Measurements from ENCODE around the gene PRELID1. TPM values are rescaled to one million over a fixed set of nuclear protein-coding genes. Genes with fewer than 3 reads are reported as not detected.
"Not testable (repeated sequence)": the region's sequence is repeated elsewhere in the genome, so short reads cannot be mapped to it uniquely, and the experiment has no call there.

PRELID1 gene
- total RNA-seq, 1 experiment from 2014 or later: 393 TPM

DNA sequence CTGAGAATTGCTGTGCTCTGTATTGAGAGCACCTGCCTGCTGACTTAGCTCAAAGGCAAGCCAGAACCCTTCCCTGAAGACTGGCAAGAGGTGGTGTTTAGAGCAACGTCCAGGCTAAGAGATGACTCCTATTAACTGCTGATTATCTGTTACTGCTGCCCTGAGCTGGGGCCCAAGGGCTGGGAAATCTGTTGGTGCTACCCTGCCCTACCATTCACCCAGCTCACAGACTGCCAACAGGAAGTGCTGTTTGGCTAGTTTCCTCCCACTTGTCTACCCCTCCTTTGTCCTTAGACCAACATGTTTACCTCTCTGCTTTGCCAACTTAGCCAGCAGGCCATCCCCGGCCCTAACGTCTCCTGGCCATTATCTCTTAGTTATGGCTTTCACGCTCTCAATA lies 7.0 kb upstream of the PRELID1 start:
- in situ Hi-C loops (cut with HindIII; ENCODE audit: low sequenced_read_pairs): no loop called here
- DNase-seq (ENCODE audit: low spot score): peak; percentile 33

DNA sequence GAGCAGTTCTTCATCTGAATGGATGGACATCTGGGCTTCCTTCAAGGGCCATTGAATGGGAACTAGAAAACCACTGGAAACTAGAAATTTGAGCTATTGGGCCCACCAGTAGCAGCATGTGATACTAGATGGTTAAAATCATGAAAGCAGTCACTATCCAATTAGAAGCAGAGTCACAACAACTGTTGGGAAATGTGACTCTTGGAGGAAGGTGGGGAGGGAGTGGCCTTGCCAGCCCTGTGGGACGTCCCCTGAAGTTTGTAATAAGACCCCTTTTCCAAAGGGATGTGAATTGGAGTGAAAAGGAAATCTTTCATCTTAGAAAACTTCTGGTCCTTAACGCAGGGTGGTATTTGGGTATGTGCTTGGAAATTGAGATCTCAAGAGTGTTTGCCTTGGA lies 5.7 kb upstream of the PRELID1 start:
- no peak for DNase-seq (ENCODE audit: low spot score)
- in situ Hi-C loops (cut with HindIII; ENCODE audit: low sequenced_read_pairs): no loop called here

DNA sequence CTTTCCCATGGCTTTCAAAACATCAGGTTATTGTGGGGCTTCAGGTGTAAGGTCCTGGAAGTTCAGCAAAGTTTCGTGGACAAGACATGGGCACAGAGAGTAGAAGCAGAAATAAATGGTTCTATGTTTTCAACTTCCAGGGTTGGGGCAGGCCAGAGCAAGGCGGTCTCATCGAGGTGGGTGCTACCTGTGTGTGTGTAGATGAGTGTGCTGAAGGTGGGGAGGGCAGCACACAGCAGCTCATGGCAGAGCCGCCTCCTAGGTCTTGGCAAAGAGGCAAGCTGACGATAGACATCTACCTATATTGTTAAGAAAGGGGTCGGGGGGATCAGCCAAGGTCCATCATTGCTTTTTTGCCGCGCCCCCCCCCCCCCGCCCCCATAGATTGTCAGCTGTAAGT lies 3.9 kb upstream of the PRELID1 start:
- DNase-seq (ENCODE audit: low spot score): no peak
- in situ Hi-C loops (cut with HindIII; ENCODE audit: low sequenced_read_pairs): no loop called here

DNA sequence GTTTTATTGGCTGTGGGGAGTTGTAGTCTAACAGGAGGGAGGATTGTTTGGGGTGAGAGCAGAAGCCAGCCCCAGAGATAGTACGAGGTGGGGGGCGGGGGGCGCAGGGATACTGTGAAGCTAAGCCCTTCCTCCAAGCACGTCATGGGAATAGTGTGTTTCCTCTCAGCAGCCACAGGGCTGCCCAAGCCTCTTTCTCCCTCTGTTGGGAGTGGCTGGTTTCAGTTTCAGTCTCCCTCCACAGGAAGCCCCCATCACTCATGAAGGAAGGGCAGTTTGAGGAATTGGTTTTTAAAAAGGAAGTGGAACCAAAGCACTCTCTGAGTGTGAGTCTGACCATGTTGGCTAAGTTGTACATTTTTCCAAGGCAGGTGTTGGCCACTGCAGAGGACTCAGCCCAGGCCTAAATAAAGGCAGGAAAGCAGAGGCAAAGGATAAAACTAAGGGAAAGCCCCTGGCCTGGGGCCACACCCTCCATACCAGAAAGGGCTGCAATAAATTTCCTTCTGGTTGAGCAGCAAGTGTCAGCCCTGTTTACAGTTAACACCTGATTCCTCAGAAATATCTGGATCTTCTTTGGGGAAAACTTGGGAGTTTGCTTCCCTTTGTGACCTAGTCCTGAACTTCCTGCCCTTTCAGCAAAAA lies 3.2 kb upstream of the PRELID1 start:
- in situ Hi-C loops (cut with HindIII; ENCODE audit: low sequenced_read_pairs): no loop called here
- peak; percentile 23 for DNase-seq (ENCODE audit: low spot score)

DNA sequence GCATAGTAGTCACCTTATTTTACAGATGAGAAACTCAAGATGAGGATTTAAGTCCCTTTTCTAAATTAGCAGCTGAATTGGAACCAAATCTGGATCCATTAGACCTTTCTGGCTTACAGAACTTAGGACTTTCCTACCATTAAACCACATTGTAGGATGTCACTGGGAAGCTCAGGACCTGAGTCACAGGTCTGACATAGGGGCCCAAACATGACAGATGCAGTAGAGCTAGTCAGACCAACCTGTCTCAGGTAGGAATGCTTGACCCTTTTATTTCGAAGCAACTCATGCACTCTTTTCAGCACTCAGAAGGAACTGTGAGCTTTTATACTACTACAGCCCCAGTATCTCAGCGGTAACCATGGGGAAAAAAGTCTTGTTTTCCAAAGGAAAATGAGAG lies 2.6 kb upstream of the PRELID1 start:
- no peak for DNase-seq (ENCODE audit: low spot score)
- in situ Hi-C loops (cut with HindIII; ENCODE audit: low sequenced_read_pairs): no loop called here

DNA sequence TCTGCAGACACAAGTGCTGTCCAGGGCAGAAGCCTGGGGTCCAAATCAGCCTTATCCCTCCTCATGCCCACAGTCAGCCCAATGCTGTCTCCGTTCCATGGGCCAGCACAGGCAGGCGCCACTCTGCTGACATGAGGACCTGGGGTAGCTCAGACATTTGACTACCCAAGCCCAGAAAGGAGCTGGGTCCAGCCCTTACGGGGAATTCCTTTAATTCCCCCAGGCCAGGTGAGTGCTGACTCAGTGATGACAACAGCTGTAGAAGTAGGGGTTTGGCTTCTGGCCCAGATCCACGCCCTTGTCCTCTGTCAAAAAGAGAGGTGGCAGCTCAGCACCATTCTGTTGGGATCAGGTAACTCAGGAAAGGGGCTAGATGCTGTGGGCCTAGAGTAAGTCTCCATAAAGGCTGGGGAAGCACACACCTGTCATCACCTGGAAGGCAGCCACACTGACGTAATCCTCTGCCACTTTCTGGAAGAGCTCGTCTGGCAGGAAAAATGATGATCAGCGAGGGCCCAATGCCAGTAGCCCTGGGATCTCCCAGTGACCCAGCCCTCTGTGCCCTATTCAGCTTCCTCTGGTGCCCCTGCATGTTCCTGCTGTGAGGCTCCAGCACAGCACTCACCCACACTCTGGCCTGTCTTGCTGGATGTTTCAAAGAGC lies 2.0 kb upstream of the PRELID1 start:
- in situ Hi-C loops (cut with HindIII; ENCODE audit: low sequenced_read_pairs): no loop called here

DNA sequence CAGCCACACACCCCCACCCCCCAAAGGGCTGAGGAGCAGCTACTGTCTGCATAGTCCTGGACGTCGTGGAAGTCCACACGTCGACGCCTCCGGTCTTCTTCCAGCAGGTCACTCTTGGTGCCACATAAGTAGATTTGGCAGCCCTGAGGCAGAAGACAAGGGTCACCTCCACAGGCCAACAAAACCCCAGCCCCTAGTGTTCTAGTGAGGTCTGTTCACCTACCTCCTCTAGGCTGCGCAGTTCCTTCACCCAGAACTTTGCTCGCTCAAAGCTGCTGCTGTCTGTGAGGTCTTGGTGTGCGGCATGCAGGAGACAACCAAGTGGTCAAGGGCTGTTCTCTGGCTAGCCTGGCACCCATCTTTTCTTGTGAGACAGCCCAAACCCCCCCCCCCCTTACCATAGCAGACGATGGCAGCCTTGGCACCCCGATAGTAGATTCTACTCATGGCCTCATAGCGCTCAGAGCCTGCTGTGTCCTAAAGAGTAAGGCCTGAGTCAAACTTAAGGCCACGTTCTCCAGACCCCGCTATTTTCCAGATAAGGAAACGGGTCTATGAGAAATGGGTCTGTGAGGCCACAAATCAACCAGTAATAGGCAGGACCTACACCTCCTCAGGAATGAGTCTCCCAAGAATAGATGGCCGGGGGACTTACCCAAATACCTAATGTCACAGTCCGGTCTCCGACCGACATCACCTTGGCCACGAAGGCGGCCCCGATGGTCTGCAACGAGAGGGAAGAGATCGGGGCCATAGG lies 1.1 kb upstream of the PRELID1 start:
- in situ Hi-C loops (cut with HindIII; ENCODE audit: low sequenced_read_pairs): no loop called here
- DNase-seq (ENCODE audit: low spot score): peak; percentile 53

More for the DNA sequence above, 2.0 kb upstream of the PRELID1 start:
- peak; percentile 81 for DNase-seq (ENCODE audit: low spot score)

DNA sequence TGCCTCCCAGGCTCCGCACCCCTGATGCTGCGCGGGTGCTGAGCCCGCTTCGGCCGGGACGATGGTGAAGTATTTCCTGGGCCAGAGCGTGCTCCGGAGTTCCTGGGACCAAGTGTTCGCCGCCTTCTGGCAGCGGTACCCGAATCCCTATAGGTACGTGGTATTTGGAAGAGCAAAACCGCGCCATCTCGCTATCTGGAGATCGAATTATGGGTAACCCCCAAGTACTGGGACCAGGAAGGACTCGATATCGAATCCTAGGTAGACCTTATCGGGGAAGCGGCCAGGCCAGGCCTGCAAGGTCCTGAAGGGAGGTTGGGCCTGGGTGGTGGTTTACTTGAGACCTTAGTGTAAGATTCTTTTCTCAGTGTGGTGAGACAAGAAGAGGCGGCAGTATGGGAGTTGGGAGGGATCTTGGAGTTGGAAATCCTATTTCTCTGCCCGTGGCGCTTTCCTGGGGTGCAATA lies 359 bp downstream of the PRELID1 start:
- in situ Hi-C loops (cut with HindIII; ENCODE audit: low sequenced_read_pairs): no loop called here
- peak; percentile 16 for DNase-seq (ENCODE audit: low spot score)

DNA sequence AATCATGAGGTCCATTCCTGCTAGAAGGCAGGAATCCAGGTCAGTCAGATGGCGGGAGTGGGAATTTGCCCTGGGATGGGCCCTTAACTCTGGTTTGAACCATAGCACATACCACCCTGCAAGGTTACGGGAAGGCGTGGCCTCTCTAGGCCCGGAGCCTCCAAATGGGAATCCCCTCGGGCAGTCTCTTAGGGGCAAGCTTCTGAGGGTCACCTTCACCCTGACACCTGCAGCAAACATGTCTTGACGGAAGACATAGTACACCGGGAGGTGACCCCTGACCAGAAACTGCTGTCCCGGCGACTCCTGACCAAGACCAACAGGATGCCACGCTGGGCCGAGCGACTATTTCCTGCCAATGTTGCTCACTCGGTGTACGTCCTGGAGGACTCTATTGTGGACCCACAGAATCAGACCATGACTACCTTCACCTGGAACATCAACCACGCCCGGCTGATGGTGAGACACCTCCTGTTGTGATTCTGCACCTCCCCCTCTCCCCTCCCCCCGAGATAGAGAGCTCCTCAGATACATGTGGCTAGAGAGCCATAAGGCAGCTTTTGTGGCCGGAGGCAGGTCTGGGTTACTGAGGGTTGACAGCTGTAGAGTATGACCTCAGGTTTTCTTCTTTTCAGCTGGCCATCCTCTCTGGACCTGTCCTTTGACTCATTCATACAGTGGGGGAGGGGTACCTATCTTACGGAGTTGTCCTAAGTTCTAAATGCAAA lies 957 bp downstream of the PRELID1 start:
- in situ Hi-C loops (cut with HindIII; ENCODE audit: low sequenced_read_pairs): no loop called here
- DNase-seq (ENCODE audit: low spot score): no peak

DNA sequence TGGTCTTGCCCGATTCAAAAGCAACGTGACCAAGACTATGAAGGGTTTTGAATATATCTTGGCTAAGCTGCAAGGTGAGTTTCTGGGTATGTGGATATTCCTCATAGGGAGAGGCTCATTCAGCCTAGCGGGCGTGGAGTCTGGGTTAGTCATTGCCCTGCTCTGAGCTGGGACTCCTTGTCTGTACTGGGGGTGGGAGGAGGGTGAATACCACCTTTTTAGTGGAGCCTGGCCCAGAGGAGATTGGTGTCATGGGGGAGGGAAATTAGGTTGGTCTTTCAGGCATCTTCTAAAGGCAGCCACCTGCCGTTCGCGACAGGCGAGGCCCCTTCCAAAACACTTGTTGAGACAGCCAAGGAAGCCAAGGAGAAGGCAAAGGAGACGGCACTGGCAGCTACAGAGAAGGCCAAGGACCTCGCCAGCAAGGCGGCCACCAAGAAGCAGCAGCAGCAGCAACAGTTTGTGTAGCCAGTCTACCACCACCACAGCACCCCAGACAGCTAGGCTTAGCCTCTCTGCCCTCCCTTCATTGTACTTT lies 2.6 kb downstream of the PRELID1 start:
- in situ Hi-C loops (cut with HindIII; ENCODE audit: low sequenced_read_pairs); DNase-seq (ENCODE audit: low spot score): not testable (repeated sequence)

DNA sequence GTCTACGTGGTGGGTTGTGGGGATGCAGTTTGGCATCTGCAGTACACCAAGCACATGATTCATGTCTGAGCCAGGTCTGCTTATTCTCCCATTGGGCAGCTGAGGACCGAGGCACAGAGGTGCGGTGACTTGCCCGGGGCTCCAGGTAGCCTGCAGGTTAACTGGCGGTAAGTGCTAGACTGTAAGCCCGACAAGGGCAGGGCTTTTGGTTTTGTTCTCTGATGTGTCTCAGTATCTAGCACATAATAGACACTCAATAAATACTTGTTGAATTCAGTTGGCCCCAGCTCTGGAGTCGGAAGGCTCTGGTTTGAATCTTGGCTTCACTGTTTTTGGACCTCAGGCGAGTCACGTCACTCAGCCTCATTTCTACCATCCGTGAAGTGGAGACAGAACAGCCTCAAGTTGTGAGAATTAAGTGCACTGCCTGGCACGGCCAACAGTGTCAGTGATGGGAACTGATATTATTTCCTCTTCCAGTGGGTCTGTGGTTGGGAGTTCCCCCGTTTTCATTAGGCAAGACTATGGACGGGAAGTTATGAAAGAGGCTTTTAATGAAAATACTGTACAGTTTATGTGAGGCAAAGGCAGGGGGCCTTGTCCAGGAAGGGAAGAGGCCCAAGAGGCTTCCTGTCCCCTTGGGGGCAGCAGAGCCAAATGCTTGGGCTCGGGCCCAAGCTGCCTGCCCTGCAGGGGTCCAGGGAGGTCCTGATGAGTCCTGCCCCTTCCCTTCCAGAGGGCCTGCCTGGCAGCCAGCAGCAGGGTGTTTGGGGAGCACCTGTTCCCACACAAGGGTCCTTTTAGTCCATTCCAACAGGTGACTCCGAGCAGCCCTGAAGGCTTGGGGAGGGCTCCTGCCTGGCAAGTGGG lies 3.3 kb downstream of the PRELID1 start:
- in situ Hi-C loops (cut with HindIII; ENCODE audit: low sequenced_read_pairs): no loop called here
- DNase-seq (ENCODE audit: low spot score): no peak

DNA sequence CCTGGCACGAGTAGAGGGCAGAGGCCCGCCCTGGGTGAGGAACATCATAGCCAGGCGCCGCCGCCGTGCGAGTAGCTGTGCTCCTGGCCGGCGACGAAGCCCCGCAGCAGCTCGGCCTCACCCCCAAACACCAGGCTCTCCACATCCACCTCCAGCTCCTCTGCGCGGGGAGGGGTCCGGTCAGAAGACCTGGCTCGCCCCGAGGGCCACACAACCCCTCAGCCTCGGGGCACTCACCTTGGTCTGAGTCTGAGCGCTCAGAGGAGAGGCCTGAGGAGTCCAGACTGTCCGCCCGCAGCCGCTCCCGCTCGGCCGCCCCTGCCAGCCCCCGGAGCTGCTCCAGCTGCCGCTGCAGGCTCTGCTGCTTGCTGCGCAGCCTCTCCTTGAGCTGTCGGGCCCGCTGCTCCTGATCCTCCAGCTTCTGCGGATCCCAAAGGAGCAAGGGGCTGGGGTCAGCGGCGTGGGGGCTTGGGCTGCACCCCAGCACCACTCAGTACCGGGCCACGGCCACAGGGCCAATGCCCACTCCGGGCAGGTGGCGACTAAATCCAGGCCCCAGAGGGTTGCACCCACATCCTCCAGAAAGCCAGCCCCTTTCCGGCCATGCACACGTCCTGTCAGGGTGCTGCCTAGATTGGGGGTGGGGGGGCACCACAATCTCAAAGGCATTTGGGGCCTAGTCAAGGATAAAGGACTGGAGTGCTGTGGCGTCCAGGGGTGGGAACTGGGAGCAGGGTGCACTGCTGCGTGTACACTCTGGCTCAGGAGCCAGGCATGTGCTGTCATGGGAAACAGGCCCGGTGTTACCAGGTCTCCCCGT lies 4.2 kb downstream of the PRELID1 start:
- in situ Hi-C loops (cut with HindIII; ENCODE audit: low sequenced_read_pairs): no loop called here
- DNase-seq (ENCODE audit: low spot score): no peak

DNA sequence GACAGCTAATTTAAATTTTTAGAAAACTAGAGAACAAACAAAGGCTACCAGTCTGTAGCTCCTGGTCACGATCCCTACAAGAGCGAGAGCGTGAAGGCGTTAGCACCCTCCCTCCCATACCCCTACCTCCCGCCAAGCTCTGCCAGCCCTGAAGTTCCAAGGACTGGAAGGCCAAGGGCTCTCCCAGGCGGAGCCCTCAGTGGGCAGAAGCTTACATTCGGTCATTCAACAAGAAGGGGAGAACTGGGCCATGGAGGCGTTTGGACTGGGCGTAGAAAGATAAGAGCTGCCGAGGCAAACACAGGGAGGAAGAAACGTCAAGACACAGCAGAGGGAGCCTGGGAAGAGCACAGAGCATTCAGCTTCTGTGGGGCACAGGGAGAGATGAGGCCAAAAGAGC lies 5.1 kb downstream of the PRELID1 start:
- in situ Hi-C loops (cut with HindIII; ENCODE audit: low sequenced_read_pairs): no loop called here
- no peak for DNase-seq (ENCODE audit: low spot score)

DNA sequence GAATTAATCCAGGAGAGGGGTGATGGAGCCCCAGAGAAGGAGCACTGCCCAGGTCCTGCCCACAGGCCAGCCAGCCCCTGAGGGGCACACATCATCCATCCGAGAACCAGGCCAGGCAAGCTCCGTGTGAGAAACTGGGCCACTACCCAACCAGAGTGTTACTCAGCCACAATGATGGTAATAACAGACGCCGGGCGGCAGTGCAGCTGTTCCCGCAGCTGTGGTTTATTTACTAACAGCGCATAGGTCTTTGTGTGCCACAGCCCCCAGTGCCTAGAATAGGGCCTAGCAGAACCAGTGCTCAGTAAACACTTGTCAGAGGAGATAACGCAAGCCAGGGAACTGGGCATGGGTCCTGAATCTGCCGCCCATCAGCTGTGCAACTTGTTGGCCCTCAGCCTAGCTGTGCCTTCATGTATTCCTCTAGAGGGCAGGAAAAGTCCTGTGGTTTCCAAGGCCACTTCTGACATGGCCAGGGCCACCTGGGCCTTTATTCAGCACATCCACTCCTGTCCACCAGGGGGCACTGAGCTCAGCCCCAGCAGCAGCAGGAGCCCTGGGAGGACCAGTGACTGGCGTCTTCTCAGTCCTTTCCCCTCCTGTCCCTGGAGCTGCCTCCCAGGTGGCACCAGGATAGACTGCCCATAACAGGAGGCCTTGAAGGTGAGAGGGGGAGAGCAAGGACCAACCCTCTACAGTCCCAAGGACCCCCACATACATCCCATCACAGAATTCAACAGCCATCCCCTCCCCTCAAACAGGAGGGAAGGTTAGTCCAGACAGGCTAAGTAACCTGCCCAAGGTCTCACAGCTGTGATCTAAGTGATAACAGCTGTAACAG lies 6.0 kb downstream of the PRELID1 start:
- in situ Hi-C loops (cut with HindIII; ENCODE audit: low sequenced_read_pairs): no loop called here
- DNase-seq (ENCODE audit: low spot score): peak; percentile 79

DNA sequence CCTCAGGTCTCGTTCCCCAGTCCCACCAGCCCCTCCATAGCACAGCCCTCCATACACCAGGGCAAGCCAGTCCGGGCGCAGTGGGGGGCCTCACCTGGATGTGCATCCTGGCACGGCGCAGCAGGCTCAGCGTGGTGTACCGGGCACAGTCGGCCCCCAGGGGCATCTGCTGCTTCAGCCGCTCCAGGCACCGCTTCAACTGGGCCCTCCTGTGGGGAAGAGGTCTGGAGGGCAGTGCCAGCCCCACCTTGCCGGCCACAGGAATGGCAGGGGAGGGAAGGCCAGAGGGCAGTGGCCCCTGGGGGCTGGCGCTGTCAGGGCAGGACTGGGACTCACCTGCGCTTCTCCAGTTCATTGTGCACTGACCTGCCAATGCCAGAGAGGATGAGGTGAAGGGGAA lies 6.7 kb downstream of the PRELID1 start:
- DNase-seq (ENCODE audit: low spot score): no peak
- in situ Hi-C loops (cut with HindIII; ENCODE audit: low sequenced_read_pairs): no loop called here

DNA sequence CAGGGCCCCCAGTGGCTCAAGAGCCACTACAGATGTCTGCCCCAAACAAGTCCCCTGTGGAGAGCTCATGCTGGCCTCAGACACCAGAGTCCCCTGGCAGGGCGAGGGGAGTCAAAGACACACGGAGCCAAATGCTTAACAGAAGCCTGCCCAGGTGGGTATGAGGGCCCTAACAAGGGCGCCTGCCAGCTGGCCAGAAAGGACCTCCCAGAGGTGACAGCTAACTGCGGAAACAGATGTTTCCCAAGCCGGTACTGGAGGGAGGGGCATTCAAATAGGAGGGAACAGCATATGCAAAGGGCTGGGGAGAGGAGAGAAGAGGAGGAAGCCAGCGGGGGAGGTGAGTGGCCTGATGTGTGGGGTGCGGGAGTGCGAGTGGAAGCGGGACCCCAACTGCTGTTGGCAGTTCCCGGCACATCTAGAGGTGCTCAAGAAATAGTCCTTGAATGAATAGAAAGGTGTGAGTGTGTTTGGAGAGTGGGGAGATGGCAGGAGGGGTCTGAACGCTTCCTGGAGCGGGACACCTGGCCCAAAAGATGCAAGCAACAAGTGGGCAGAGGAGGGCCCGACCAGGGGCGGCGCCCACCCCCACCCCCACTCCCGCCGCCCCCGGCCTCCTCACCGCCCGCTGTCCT lies 7.3 kb downstream of the PRELID1 start:
- in situ Hi-C loops (cut with HindIII; ENCODE audit: low sequenced_read_pairs): no loop called here
- DNase-seq (ENCODE audit: low spot score): no peak

DNA sequence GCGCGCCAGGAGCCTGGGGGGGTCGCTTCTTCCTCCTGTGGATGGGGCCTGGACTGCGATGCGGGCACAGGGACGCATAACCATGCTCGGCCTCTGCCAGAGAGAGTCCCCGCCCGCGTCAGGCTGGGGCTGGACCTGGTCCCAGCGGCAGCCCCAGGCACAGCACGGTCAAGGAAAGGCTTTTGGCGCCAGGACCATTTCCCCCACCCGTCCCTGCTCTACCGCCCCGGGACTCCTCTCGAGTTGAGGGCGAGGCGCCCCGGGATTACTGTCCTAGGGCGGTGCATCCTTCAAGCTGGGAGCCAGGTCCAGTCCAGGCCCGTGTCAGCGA lies 7.8 kb downstream of the PRELID1 start:
- DNase-seq (ENCODE audit: low spot score): no peak
- in situ Hi-C loops (cut with HindIII; ENCODE audit: low sequenced_read_pairs): no loop called here
